Ishikawa (cell line): ENCODE data around the gene NIP7.

Experiments
- CEBPB ChIP-seq: IDR thresholded peaks from 2 replicates; pipeline ENCODE4 v1.6.1; 2012
- CREB1 ChIP-seq: IDR thresholded peaks from 2 replicates; pipeline ENCODE4 v1.6.1; 2012; ENCODE audit warnings: low read depth
- EGR1 ChIP-seq: IDR thresholded peaks from 2 replicates; pipeline ENCODE4 v1.6.1; 2012
- EP300 ChIP-seq: IDR thresholded peaks from 2 replicates; pipeline ENCODE4 v1.6.1; 2012; ENCODE audit warnings: borderline replicate concordance
- FOXM1 ChIP-seq: IDR thresholded peaks from 2 replicates; pipeline ENCODE4 v1.6.1; 2012; ENCODE audit warnings: low read depth, borderline replicate concordance
- NFIC ChIP-seq: IDR thresholded peaks from 2 replicates; pipeline ENCODE4 v1.6.1; 2012
- RAD21 ChIP-seq: IDR thresholded peaks from 2 replicates; pipeline ENCODE4 v1.6.1; 2012; ENCODE audit warnings: low read depth
- TAF1 ChIP-seq: IDR thresholded peaks from 2 replicates; pipeline ENCODE4 v1.6.1; 2012; ENCODE audit warnings: low read depth, mild to moderate bottlenecking
- TCF12 ChIP-seq: IDR thresholded peaks from 2 replicates; pipeline ENCODE4 v1.6.1; 2012; ENCODE audit warnings: low read depth
- TEAD4 ChIP-seq: IDR thresholded peaks from 2 replicates; pipeline ENCODE4 v1.6.1; 2012
- YY1 ChIP-seq: IDR thresholded peaks from 2 replicates; pipeline ENCODE4 v1.6.1; 2012; ENCODE audit warnings: low read depth
- ZBTB7A ChIP-seq: IDR thresholded peaks from 2 replicates; pipeline ENCODE4 v1.6.1; 2012; ENCODE audit warnings: low read depth
- TF ChIP-seq, protein P1 (sequence below): IDR thresholded peaks from 2 replicates; pipeline ENCODE4 v1.6.1; 2012
- TF ChIP-seq, protein P2 (sequence below): IDR thresholded peaks from 2 replicates; pipeline ENCODE4 v1.6.1; 2012; ENCODE audit warnings: low read depth, mild to moderate bottlenecking

DNA sequence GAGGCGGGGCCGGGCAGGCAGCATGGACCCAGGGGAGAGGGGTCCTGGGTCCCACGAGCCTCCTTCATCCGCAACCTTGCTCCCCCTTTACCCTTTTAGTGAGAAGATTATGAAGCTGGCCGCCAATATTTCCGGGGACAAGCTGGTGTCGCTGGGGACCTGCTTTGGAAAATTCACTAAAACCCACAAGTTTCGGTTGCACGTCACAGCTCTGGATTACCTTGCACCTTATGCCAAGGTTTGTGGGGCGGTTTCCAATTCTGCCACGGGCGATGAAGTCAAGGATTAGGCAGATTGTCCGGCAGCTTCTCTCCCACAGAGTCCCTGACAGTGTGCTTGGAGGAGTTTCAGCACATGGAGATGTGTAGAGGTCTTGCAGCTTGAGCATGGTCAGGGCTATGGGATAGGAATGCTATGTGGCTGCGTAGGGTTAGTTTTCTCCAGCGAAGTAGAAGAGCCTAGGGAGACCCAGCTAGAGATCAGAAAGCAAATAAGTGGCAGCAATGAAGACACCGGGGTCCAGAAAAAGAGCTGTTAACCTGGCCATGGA is 598 bp downstream of the NIP7 start:
- TF ChIP-seq NFIC = no peak
- TF ChIP-seq RAD21 = no peak
- TF ChIP-seq EP300 = no peak
- TF ChIP-seq, protein P1, sequence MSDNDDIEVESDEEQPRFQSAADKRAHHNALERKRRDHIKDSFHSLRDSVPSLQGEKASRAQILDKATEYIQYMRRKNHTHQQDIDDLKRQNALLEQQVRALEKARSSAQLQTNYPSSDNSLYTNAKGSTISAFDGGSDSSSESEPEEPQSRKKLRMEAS = no peak
- no peak for TF ChIP-seq EGR1
- TF ChIP-seq TAF1 = no peak
- TF ChIP-seq TEAD4 = no peak
- TF ChIP-seq FOXM1 = no peak
- TF ChIP-seq, protein P2, sequence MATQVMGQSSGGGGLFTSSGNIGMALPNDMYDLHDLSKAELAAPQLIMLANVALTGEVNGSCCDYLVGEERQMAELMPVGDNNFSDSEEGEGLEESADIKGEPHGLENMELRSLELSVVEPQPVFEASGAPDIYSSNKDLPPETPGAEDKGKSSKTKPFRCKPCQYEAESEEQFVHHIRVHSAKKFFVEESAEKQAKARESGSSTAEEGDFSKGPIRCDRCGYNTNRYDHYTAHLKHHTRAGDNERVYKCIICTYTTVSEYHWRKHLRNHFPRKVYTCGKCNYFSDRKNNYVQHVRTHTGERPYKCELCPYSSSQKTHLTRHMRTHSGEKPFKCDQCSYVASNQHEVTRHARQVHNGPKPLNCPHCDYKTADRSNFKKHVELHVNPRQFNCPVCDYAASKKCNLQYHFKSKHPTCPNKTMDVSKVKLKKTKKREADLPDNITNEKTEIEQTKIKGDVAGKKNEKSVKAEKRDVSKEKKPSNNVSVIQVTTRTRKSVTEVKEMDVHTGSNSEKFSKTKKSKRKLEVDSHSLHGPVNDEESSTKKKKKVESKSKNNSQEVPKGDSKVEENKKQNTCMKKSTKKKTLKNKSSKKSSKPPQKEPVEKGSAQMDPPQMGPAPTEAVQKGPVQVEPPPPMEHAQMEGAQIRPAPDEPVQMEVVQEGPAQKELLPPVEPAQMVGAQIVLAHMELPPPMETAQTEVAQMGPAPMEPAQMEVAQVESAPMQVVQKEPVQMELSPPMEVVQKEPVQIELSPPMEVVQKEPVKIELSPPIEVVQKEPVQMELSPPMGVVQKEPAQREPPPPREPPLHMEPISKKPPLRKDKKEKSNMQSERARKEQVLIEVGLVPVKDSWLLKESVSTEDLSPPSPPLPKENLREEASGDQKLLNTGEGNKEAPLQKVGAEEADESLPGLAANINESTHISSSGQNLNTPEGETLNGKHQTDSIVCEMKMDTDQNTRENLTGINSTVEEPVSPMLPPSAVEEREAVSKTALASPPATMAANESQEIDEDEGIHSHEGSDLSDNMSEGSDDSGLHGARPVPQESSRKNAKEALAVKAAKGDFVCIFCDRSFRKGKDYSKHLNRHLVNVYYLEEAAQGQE = no peak
- no peak for TF ChIP-seq YY1
- TF ChIP-seq CREB1 = no peak
- no peak for TF ChIP-seq TCF12
- TF ChIP-seq CEBPB = no peak
- TF ChIP-seq ZBTB7A = no peak
